NK-92 (cell line): Measurements from ENCODE around the gene NLGN1.
"Not testable (repeated sequence)": the region's sequence is repeated elsewhere in the genome, so short reads cannot be mapped to it uniquely, and the experiment has no call there.

Experiments used
- DNase-seq: peaks from one replicate; lab custom pipeline; 2025; ENCODE audit not compliant: unreplicated experiment; lab: John Stamatoyannopoulos, UW

The NLGN1 gene

DNA sequence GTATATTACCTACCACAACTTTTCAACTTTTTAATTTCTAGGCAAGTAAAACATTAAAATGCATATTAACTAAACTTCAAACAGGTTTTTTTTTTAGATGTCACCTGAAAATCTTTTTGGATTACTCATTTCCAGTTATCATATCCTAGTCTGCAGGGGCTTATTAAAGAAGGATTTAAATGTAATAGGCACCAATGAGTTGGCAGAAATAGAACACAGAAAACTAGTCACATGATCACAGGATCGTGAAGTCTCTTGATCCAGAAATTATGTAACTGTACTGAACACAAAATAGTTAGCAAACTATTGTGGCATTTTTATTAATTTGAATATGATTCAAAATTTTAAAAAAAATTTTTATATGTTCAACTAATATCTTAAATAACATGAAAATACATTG, 807.2 kb downstream of the NLGN1 start:
- DNase-seq: no peak

DNA sequence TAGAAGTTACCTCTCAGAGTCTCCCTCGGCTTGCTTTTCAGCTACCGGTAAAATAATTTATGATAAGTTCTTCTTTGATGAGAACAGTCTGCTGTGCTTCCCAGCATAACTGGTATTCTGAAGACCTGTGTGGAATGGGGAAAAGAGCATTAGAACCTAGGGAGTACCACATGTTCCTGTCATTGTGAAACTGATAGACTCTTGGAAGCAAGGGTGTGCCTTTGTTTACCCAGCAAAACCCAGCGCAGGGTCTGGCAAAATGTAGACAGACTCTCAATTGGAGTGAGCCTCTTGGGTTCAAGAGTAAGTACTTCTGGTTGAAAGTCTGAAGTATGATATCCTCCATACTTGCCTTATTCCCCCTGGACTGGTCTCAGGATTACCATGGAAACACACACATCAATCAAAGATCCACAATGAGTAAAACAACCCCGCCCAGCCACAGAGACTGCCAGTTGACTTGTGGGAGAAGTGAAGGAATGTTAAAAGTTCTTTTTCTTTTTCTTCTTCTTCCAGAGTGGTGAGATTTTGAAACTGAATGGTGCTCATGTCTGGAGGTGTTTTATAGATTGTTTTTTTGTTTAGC, 809.2 kb downstream of the NLGN1 start:
- no peak for DNase-seq

DNA sequence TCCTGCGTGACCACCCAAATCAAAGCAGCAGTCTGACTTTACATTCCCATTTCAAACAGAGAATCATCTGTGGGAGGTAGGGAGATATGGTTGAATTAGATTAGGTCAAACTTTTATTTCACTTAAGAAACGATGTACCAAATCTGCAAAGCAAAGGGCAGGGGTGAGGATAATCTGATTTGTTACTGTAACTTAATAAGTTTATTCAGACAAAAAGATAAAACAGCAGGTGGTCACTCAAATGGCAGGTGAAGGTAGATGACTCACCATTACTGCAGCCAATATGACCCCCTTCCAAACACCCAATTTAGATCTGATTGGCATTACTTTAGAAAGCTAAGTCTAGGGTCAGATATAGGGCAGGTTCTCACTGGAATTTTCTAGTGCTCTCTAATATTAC, 810.6 kb downstream of the NLGN1 start:
- DNase-seq: no peak

DNA sequence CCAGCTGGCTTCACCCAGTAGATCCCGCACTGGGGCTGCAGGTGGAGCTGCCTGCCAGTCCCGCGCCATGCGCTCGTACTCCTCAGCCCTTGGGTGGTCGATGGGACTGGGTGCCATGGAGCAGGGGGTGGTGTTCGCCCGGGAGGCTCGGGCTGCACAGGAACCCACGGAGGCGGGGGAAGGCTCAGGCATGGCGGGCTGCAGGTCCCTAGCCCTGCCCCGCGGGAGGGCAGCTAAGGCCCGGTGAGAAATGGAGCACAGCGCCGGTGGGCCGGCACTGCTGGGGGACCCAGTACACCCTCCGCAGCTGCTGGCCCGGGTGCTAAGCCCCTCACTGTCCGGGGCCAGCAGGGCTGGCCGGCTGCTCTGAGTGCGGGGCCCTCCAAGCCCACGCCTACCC, 814.4 kb downstream of the NLGN1 start:
- DNase-seq: not testable (repeated sequence)

DNA sequence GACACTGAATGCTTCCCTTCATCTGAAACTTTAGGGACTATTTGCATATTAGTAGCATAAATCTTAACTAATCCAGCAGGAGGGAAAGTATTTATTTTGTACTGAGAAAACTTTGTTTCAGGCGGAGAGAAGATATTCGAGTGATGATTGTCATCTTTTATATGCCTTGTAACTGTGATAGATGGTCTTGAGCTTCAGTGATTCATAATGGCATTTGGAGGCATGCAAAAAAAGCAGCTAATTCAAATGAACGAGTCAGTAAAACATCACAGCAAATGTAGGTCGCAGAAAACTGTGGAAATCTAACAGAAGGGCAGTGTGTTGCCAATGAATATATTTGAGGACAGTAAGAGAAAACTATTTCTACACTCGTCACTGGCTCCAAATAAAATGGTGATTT, 817.9 kb downstream of the NLGN1 start:
- no peak for DNase-seq

DNA sequence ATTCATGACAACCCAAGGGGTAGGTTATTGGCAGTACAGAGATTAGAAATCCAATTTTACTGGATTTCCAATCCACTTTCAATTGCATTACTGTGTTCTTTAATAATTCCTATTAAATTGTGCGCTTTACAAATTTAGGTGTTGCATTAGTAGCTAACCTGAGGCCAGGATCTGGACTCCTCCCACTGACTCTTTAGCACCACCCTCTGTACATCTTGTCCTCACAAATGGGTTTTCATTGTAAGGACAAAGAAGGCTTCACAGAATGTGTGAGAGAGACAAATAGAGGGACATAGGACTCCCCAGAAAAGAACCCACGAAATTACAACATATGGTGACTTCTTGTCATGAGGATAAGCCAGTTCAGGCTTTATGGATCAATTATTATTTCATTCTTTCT, 818.5 kb downstream of the NLGN1 start:
- DNase-seq: no peak

DNA sequence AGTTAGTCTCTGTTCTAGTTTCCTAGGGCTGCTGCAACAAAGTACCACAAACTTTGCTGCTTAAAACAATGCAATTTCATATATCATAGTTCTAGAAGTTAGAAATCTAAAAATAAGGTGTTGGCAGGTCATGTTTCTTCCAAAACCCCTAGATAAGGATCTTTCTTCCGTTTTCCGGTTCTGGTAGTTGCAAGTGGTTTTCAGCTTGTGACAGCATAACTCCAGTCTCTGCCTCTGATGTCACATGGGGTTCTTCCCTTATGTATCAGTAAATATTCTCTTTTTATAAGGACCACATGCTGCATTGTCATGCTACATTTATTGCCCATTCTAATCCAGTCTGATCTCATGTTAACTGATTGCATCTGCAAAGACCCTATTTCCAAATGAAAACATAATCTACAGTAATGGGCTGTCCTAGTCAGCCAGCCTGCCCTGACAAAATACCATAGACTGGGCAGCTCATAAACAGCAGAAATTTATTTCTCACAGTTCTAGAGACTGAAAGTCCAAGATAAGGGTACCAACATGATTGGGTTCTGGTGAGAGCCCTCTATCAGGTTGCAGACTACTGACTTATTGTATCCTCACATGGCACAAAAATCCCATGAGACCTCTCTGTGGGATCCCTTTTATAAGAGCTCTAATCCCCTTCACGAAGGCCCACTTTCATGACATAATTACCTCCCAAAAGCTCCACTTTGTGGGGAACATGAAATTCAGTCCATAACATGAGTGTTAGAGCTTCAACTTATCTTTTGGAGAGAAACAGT, 819.6 kb downstream of the NLGN1 start:
- no peak for DNase-seq

DNA sequence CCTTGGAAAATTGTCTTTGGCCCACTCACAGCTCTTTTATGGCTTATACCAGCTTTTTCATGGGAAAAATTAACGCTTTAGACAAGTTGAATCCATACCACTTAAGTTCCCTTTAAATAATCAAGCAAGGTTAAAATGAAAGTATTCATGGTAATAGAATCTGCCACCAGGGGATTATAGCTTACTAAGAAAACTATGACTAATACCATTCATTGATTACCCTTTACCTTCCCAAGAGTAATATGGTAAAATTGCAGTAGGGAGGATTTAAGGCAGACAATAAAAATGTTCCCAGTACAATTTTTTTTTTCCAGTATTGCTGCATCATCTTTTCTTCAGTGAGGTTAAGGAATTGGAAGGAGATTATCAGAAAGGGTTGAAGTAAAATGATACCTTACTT, 820.5 kb downstream of the NLGN1 start:
- DNase-seq: no peak

DNA sequence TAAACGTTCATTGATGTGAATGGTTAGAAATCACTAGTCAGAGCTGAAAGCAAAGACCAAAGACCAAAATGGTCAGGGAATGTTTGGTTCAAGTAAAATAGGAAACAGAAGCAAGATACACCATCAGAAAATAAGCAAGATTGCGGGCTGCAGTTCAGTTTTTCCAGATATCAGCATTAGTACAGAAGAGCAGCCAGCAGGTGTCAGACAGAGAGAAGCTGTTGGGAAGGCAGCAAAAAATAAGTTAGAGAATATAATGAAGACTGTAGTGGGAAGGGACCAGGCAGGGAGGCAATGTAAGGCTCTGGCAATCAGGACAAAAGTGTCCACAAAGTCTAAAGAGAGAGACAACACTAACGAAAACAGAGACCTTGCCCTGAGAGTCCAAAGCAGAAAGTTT, 822.2 kb downstream of the NLGN1 start:
- DNase-seq: no peak

DNA sequence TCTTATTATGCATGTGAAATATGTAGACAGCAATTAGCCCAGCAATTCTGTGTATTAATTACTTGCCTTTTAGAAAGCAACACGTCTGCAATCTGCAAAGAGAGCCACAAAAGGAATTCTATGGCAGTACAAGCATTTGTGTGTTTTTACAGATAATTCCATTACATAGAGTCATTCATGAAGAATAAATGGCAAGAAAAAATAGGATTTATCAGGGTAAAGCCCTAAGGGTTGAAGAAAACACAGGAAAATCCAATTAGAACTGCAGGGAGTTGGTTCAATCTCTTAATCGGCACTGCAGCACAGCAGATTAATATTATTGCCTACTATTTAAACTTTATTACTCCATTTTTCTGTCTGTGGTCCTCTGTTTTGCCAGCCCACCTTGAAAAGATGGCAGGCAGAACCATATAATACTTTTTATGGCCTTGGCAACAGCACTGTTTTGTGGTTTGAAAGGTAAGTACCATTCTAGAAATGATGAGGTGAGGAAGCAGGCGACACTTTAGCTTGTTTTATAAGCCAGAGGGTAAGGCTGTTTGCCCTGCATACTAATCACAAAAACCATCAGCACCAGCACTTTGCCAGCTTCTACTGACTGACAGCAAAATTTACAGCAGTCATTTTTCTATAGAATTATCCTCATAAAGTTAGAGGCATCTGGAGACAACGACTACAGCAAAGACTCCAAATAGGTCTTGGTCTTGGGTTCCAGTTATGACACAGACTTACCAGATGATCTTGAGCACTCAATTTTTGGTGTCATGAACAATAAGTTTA, 823.4 kb downstream of the NLGN1 start:
- DNase-seq: no peak

DNA sequence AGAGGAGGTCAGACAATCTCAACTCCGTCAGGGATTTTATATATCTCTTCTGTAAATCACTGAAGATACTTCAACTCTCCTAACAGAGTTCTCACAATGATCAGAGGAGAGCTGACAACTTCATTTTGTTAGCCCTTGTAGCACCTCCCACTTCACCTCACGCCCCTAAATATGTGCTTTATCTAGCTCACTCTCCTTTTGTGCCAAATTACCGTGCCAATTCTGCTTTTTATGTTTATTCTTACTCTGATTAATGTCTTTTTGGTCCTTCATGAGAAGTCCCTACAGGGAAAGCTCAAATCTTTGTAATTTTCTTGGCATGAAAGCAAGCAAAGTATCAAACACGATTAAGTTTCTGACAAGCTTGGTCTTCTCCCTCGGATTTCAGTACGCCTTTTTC, 825.5 kb downstream of the NLGN1 start:
- no peak for DNase-seq

DNA sequence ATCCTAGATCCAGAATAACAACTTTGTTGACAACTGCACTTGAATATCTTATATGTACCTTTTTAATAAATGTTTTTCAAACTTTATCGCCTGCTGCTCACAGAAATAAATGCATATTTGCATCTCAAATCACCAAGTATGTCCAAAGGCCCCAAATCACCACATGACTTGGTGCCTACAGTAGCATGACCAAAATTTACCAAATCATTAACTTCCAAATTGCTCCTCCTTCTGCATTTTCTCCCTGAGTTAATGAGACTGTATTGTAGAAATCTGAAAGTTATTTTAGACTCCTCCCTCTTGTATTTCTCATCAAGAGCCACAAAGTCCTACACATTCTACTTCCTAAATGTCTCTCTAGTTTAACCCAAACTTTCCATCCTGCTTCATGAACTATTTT, 826.1 kb downstream of the NLGN1 start:
- no peak for DNase-seq

DNA sequence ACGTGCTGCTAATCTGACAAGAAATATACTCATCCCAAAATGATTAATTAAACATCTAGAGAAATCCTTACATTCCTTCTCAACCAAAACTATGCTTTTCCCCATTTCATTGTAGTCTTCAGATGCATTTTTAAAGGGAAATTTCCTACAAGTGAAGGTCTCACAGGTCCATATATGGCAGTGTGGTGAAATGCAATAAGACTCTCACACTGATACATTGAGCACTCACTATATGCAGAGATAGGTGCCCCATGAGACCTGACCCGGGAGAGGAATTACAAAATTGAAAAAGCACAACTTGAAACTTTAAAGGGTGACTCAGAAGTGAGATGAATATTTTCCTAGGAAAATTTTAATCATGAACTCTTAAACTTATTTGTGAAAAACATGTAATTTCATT, 832.4 kb downstream of the NLGN1 start:
- DNase-seq: no peak

DNA sequence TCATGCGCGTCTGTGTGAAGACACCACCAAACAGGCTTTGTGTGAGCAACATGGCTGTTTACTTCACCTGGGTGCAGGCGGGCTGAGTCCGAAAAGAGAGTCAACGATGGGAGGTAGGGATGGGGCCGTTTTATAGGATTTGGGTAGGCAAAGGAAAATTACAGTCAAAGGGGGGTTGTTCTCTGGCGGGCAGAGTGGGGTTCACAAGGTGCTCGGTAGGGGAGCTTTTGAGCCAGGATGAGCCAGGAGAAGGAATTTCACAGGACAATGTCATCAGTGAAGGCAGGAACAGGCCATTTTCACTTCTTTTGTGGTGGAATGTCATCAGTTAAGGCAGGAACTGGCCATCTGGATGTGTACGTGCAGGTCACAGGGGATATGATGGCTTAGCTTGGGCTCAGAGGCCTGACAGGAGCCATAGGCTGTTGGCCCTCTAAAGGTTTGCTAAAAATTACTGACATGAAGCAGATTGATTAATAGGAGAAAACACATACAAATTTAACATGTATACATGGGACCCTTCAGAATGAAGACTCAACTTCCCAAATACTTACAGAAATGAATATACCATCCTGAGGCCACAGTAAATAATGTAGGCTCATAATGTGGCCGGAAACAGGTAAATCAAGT, 834.6 kb downstream of the NLGN1 start:
- not testable (repeated sequence) for DNase-seq

DNA sequence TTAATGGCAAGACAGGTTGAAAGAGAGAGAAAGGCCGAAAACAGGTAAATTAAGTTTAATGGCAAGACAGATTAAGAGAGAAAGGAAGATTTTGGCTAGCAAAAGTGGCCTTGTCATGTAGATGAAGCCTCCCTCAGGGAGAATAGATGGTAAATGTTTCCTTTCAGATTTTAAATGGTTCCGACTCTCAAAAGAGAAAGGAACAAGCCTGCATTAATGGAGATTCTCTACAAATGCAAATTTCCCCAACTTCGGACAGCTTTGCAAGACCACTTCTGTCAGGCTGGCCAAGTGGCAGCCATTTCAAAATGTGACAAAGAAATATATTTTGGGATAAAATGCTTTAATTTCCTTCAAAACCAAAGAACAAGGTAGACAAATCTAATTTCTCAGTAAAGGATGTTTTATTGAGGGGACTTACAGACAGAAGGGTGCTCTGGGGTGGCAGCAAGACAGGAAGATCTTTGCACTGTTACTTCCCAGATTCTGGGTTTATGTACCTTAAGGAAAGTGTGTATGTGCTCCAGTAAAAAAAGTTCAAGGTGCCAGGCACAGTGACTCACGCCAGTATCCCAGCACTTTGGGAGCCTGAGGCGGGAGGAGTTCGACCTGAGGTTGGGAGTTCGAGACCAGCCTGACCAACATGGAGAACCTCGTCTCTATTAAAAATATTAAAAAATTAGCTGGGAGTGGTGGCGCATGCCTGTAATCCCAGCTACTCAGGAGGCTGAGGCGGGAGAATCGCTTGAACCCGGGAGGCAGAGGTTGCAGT, 835.3 kb downstream of the NLGN1 start:
- no peak for DNase-seq

DNA sequence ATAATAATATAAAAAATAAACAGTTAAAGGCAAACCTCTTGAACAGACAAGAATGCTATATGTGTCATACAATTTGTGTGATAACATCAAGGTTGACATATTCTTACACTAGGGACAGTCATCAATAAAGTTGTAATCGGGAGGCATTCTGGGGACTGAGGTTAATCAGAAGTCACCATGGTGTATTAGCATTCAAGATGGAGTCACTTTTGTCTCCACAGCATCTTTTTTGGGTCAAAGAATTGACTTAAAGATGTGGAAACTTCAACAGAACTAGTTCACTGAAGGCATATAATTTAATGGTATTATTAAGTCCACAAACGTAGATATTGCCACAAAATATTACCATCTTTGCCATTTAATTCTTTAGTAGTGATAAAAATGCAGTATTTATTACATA, 836.0 kb downstream of the NLGN1 start:
- no peak for DNase-seq

DNA sequence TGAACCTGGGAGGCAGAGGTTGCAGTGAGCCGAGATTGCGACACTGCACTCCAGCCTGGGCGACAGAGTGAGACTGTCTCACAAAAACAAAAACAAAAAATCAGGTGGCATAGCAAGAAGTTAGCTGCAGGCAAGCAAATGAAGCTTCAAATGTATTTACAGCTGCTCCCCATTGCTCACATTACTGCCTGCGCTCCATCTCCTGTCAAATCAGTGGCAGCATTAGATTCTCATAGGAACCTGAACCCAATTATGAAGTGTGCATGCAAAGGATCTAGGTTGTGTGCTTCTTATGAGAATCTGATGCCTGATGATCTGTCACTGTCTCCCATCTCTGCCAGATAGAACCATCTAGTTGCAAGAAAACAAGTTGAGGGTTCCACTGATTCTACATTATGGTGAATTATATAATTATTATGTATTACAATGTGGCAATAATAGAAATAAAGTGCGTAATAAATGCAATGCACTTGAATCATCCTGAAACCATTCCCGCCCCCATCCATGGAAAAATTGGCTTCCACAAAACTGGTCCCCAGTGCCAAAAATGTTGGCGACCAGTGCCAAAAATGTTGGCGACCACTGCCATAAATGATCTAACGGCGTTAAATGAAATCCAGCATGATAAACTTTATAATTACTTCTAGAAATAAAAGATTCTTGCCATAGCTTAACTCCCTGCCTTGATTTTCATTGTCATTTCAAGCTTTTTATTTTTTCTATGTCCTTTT, 844.9 kb downstream of the NLGN1 start:
- DNase-seq: no peak

DNA sequence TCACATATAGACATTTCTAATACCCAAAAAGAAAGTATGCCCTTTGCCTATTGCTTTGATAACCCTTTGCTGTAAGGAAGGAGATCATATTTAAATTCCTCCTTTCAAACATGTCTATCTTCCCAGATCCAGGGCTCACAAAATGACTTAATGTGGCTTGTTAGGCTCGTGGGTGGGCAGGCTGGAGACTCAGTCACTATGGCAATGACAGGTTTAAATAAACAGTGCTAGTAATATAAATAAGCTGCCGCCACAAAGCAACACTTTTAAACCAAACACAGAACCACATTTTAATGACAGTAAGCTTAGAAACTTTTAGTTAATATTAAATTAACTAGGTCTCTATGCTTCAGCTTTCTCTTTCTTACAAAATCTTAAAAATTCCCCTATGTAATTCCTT, 845.6 kb downstream of the NLGN1 start:
- DNase-seq: no peak

DNA sequence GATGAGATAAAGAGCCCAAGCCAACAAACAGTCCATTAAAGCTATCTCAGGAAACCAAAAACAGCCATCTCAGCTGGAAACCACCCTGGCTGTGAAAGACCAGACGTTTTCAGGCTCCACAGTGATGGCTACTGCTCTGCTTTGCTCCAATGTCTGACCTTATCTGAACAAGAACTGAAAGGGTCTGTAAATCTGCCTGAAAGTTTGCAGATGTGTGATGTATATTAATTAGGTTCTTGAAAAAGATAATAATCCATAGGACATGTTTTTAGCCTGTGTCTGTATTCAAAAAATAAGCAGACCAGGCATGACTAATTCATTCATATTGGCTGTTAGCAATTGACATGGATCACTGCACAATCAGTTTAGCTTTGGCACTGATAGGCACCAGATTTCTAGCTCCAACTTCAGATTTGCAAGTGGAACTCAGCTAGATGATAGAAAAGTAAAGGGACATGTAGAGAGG, 850.2 kb downstream of the NLGN1 start:
- DNase-seq: no peak

DNA sequence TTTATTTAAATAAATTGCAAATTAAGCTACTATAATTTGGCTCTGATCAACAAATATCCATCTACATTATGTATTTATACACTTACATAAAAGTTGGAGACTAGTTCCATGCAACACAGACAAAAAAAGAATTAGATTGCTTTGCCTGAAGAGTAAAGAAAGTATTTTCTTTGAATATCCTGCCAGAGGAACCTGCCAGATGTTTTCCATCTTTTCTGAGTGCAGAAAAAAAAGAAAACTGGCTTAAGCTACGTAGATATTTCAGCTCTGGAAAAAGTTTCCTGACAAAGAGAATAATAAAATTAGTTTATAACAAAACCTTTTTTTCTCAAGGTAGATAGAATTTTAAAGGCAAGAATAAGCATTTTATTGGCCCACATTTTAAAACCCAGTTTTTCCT, 854.1 kb downstream of the NLGN1 start:
- no peak for DNase-seq
